Smooth muscle cell (in vitro differentiated cells): ENCODE data around the gene MRPS18A. TPM values are rescaled to one million over a fixed set of nuclear protein-coding genes. Genes with fewer than 3 reads are reported as not detected.

Experiments
- DNase-seq: peaks from one replicate; lab custom pipeline; 2025; ENCODE audit not compliant: unreplicated experiment; lab: John Stamatoyannopoulos, UW
- H2AFZ ChIP-seq: fragments of 200-600 bp; sonication (generic); 2 replicates; pipeline ENCODE4 v1.6.0; 2016; ENCODE audit warnings: antibody characterized with exemption, low read depth, mild to moderate bottlenecking
- H3F3A ChIP-seq: fragments of 200-600 bp; sonication (generic); 2 replicates; pipeline ENCODE4 v1.6.0; 2017; ENCODE audit warnings: antibody characterized with exemption, low read depth
- H3K27ac ChIP-seq: fragments of 200-600 bp; sonication (generic); 2 replicates; pipeline ENCODE4 v1.5.1; 2016; ENCODE audit warnings: low read depth, mild to moderate bottlenecking
- H3K27me3 ChIP-seq: fragments of 200-600 bp; sonication (generic); 2 replicates; pipeline ENCODE4 v1.6.1; 2016; ENCODE audit warnings: low read depth, mild to moderate bottlenecking
- H3K36me3 ChIP-seq: fragments of 200-600 bp; sonication (generic); 2 replicates; pipeline ENCODE4 v1.5.1; 2016; ENCODE audit warnings: low read depth
- H3K4me1 ChIP-seq: fragments of 200-600 bp; sonication (generic); 2 replicates; pipeline ENCODE4 v1.5.1; 2016; ENCODE audit warnings: low read depth
- H3K4me2 ChIP-seq: fragments of 200-600 bp; sonication (generic); 2 replicates; pipeline ENCODE4 v1.6.0; 2016; ENCODE audit warnings: mild to moderate bottlenecking
- H3K4me3 ChIP-seq: fragments of 200-600 bp; sonication (generic); 2 replicates; pipeline ENCODE4 v1.5.1; 2016; ENCODE audit warnings: mild to moderate bottlenecking
- H3K79me2 ChIP-seq: fragments of 200-600 bp; sonication (generic); 2 replicates; pipeline ENCODE4 v1.6.0; 2016; ENCODE audit warnings: low read depth, mild to moderate bottlenecking
- H3K9ac ChIP-seq: fragments of 200-600 bp; sonication (generic); 2 replicates; pipeline ENCODE4 v1.6.0; 2016; ENCODE audit warnings: low read depth
- H3K9me3 ChIP-seq: fragments of 200-600 bp; sonication (generic); replicated peaks from 2 replicates; pipeline ENCODE4 v1.5.1; 2016; ENCODE audit warnings: low read depth
- H4K20me1 ChIP-seq: fragments of 200-600 bp; sonication (generic); 2 replicates; pipeline ENCODE4 v1.6.0; 2016; ENCODE audit warnings: low read depth
- CTCF ChIP-seq: fragments of 200-600 bp; sonication (generic); IDR thresholded peaks from 2 replicates; pipeline ENCODE4 v1.5.1; 2017; ENCODE audit warnings: borderline replicate concordance, mild to moderate bottlenecking, antibody characterized with exemption; ENCODE audit not compliant: insufficient read depth, poor library complexity, severe bottlenecking
- WGBS: methylation state at CpG from one replicate; pipeline ENCODE4 v1.1.7; 2016; ENCODE audit warnings: low lambda C conversion rate; 5-methylcytosine and 5-hydroxymethylcytosine counted together
- polyA plus RNA-seq: library from polyadenylated mRNA; unstranded; fragments of >200 nt; fragmentation: Nextera tagmentation; extraction: Ambion mirVana; gene quantifications from 2 replicates; pipeline ENCODE4 v1.2.1, GENCODE V29; 2016
- total RNA-seq: library from RNA; depleted of rRNA; stranded (reverse); fragments of >200 nt; gene quantifications from 2 replicates; pipeline ENCODE4 v1.2.3, GENCODE V29; 2014

The MRPS18A gene
- total and polyA plus RNA-seq, 2 experiments from 2014 or later: 40.4 to 59.9 TPM

- no peaks in the 10 kb centered on the region for H3K9me3 ChIP-seq
- H2AFZ ChIP-seq: no peak overlapping the region
- peaks cover 15% of the 10 kb centered on the region for H3F3A ChIP-seq
- no peak overlapping the region for H3K27ac ChIP-seq
- TF ChIP-seq CTCF: no peak
- H3K4me2 ChIP-seq: no peak overlapping the region
- no peaks in the 10 kb centered on the region for H3K79me2 ChIP-seq
- WGBS: 97% methylated on average over 2 of the region's 2 CpGs
- no peaks in the 10 kb centered on the region for H3K36me3 ChIP-seq
- no peaks in the 10 kb centered on the region for H3K27me3 ChIP-seq
- H4K20me1 ChIP-seq: no peaks in the 10 kb centered on the region
- no peak overlapping the region for H3K4me3 ChIP-seq
- no peak for DNase-seq
- H3K4me1 ChIP-seq: peaks cover 4% of the 10 kb centered on the region
- no peak overlapping the region for H3K9ac ChIP-seq
Observed at GRCh38 chr6:43648248-43648647, 39.3 kb downstream of the MRPS18A start.

- no peaks in the 10 kb centered on the region for H3K9me3 ChIP-seq
- no peak overlapping the region for H3K4me3 ChIP-seq
- no peaks in the 10 kb centered on the region for H3K79me2 ChIP-seq
- no peak overlapping the region for H3K4me2 ChIP-seq
- no peak for TF ChIP-seq CTCF
- DNase-seq: no peak
- peaks cover 4% of the 10 kb centered on the region for H3K4me1 ChIP-seq
- no peak overlapping the region for H2AFZ ChIP-seq
- H3K27me3 ChIP-seq: no peaks in the 10 kb centered on the region
- no peak overlapping the region for H3K9ac ChIP-seq
- H3K36me3 ChIP-seq: no peaks in the 10 kb centered on the region
- no peak overlapping the region for H3K27ac ChIP-seq
- peaks cover 15% of the 10 kb centered on the region for H3F3A ChIP-seq
- no peaks in the 10 kb centered on the region for H4K20me1 ChIP-seq
- WGBS: 100% methylated on average over 3 of the region's 3 CpGs
Observed at GRCh38 chr6:43647613-43648012, 40.0 kb downstream of the MRPS18A start.

GRCh38 chr6:43645613-43645964 lies 42.0 kb downstream of the MRPS18A start:
- Histone ChIP-seq H2AFZ (peak overlapping the region; percentile 82), H3F3A (peaks cover 23% of the 10 kb centered on the region), H3K36me3 (no peaks in the 10 kb centered on the region), H3K79me2 (peaks cover 8% of the 10 kb centered on the region), H3K9ac (no peak overlapping the region), H3K4me3 (peak overlapping the region; percentile 73), H3K27me3 (no peaks in the 10 kb centered on the region), H3K9me3 (no peaks in the 10 kb centered on the region), H3K4me2 (peak overlapping the region; percentile 89), H3K4me1 (peaks cover 4% of the 10 kb centered on the region), H3K27ac (no peak overlapping the region), H4K20me1 (peaks cover 13% of the 10 kb centered on the region)
- TF ChIP-seq CTCF: no peak
- no peak for DNase-seq
- 15% methylated on average over 9 of the region's 9 CpGs for WGBS

- peak within 1 kb of the TSS; percentile 10 for H3K27ac ChIP-seq
- TF ChIP-seq CTCF: no peak
- peaks cover 4% of the 10 kb centered on the region for H3K4me1 ChIP-seq
- H3K36me3 ChIP-seq: no peaks in the 10 kb centered on the region
- DNase-seq: peak; percentile 58
- H3K4me2 ChIP-seq: peak within 1 kb of the TSS; percentile 89
- no peaks in the 10 kb centered on the region for H3K9me3 ChIP-seq
- peak within 1 kb of the TSS; percentile 73 for H3K4me3 ChIP-seq
- H2AFZ ChIP-seq: peak within 1 kb of the TSS; percentile 82
- peaks cover 15% of the 10 kb centered on the region for H4K20me1 ChIP-seq
- peaks cover 23% of the 10 kb centered on the region for H3F3A ChIP-seq
- peaks cover 8% of the 10 kb centered on the region for H3K79me2 ChIP-seq
- 1% methylated on average over 46 of the region's 52 CpGs for WGBS
- no peaks in the 10 kb centered on the region for H3K27me3 ChIP-seq
- no peak within 1 kb of the TSS for H3K9ac ChIP-seq
Observed at GRCh38 chr6:43644940-43645612, 42.5 kb downstream of the MRPS18A start, which contains the start of gene RSPH9. RSPH9 (plus strand) TSS chr6:43645036; CDS start chr6:43645099, 63 bp downstream.
